ENCODE measurements around the gene ANKRD52.
A peak's percentile ranks its signal among the peaks of the same experiment; 100 is the strongest.

The ANKRD52 gene

DNA sequence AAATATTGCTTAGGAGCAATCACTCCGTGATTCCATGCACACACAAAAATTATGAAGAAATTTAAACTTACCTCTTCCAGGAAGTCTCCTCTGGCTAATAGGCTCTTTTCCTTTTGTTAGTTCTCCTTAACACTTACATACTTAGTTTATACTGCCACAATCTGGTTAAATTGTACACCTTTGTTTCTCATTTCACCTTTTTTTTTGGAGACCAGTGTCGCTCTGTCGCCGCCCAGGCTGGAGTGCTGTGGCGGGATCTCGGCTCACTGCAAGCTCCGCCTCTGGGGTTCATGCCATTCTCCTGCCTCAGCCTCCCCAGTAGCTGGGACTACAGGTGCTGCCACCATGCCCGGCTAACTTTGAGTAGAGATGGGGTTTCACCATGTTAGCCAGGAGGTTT is 2.2 kb upstream of the ANKRD52 start:
- TF ChIP-seq POLR2AphosphoS5 (IDR thresholded peaks at IDR 0.05; ENCODE audit: low read depth, low read length): no peak
- no peak for TF ChIP-seq PAX5 (IDR thresholded peaks at IDR 0.05; ENCODE audit: insufficient read depth, low read length, severe bottlenecking)
- TF ChIP-seq SPI1 (IDR thresholded peaks at IDR 0.05; ENCODE audit: low read depth, low read length): no peak
- TF ChIP-seq POLR2A (IDR thresholded peaks at IDR 0.05; ENCODE audit: low read depth, low read length): no peak
- no peak for TF ChIP-seq POU2F2 (IDR thresholded peaks at IDR 0.05; ENCODE audit: low read depth, low read length)
- no peak for TF ChIP-seq TAF1 (IDR thresholded peaks at IDR 0.05; ENCODE audit: low read depth, low read length)
- DNase-seq (ENCODE audit: insufficient read length, low spot score) (no peak), FAIRE-seq (no peak)

DNA sequence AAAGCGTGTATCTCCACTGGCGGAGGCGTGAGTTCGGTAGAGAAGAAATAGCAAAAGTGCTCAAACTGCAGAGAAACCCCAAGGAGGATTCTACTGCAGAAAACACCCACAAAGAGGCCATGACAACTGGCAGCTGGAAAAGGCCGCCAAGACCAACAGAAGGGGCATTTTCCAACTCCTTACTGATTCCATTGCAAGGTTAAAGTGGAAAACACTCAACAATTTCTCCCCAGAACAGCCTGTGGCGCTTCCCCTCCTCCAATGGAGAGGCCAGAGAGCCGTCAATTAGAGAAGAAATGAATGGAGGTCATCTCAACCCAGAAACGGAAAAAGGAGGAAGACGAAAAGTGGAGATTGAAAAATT is 618 bp upstream of the ANKRD52 start:
- FAIRE-seq (no peak), DNase-seq (ENCODE audit: insufficient read length, low spot score) (no peak)
- TF ChIP-seq TAF1 (IDR thresholded peaks at IDR 0.05; ENCODE audit: low read depth, low read length) (no peak), POU2F2 (IDR thresholded peaks at IDR 0.05; ENCODE audit: low read depth, low read length) (no peak), SPI1 (IDR thresholded peaks at IDR 0.05; ENCODE audit: low read depth, low read length) (no peak), POLR2AphosphoS5 (IDR thresholded peaks at IDR 0.05; ENCODE audit: low read depth, low read length) (no peak), POLR2A (IDR thresholded peaks at IDR 0.05; ENCODE audit: low read depth, low read length) (no peak), PAX5 (IDR thresholded peaks at IDR 0.05; ENCODE audit: insufficient read depth, low read length, severe bottlenecking) (no peak)

GRCh38 chr12:56257491-56258067 is 605 bp downstream of the ANKRD52 start:
- DNase-seq (ENCODE audit: insufficient read length, low spot score) (no peak), FAIRE-seq (peak; percentile 50)
- TF ChIP-seq TAF1 (IDR thresholded peaks at IDR 0.05; ENCODE audit: low read depth, low read length) (no peak), POLR2A (IDR thresholded peaks at IDR 0.05; ENCODE audit: low read depth, low read length) (no peak), POLR2AphosphoS5 (IDR thresholded peaks at IDR 0.05; ENCODE audit: low read depth, low read length) (no peak), PAX5 (IDR thresholded peaks at IDR 0.05; ENCODE audit: insufficient read depth, low read length, severe bottlenecking) (no peak), SPI1 (IDR thresholded peaks at IDR 0.05; ENCODE audit: low read depth, low read length) (no peak), POU2F2 (IDR thresholded peaks at IDR 0.05; ENCODE audit: low read depth, low read length) (no peak)

GRCh38 chr12:56257071-56257470 is 1.1 kb downstream of the ANKRD52 start:
- DNase-seq (ENCODE audit: insufficient read length, low spot score): no peak
- FAIRE-seq: no peak

GRCh38 chr12:56256326-56256960 is 1.7 kb downstream of the ANKRD52 start:
- FAIRE-seq: no peak
- TF ChIP-seq POLR2A (IDR thresholded peaks at IDR 0.05; ENCODE audit: low read depth, low read length) (no peak), POLR2AphosphoS5 (IDR thresholded peaks at IDR 0.05; ENCODE audit: low read depth, low read length) (no peak), TAF1 (IDR thresholded peaks at IDR 0.05; ENCODE audit: low read depth, low read length) (no peak), SPI1 (IDR thresholded peaks at IDR 0.05; ENCODE audit: low read depth, low read length) (no peak), POU2F2 (IDR thresholded peaks at IDR 0.05; ENCODE audit: low read depth, low read length) (no peak), PAX5 (IDR thresholded peaks at IDR 0.05; ENCODE audit: insufficient read depth, low read length, severe bottlenecking) (no peak)
- DNase-seq (ENCODE audit: insufficient read length, low spot score): no peak

More at GRCh38 chr12:56257071-56257470, 1.1 kb downstream of the ANKRD52 start:
- TF ChIP-seq POLR2AphosphoS5 (IDR thresholded peaks at IDR 0.05; ENCODE audit: low read depth, low read length) (no peak), PAX5 (IDR thresholded peaks at IDR 0.05; ENCODE audit: insufficient read depth, low read length, severe bottlenecking) (no peak), TAF1 (IDR thresholded peaks at IDR 0.05; ENCODE audit: low read depth, low read length) (no peak), SPI1 (IDR thresholded peaks at IDR 0.05; ENCODE audit: low read depth, low read length) (no peak), POLR2A (IDR thresholded peaks at IDR 0.05; ENCODE audit: low read depth, low read length) (no peak), POU2F2 (IDR thresholded peaks at IDR 0.05; ENCODE audit: low read depth, low read length) (no peak)

DNA sequence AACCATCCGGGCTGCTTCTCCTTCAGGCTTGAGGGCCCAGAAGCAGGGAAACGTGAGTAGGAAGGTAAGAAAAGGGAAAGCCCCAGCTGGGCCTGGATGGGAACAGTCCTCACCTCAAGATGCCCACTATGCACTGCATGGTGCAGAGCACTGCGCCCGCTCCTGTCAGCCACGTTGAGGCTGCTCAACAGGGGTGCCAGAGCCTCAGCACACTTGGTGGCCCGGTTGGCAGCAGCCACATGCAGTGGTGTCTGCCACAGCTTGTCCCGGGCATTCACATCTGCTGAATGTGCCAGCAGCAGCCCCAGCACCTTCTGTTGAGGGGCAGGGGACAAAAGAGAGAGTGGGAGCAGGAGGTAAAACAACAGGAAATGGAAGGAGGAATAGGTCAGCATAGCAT is 2.5 kb downstream of the ANKRD52 start:
- FAIRE-seq: no peak
- DNase-seq (ENCODE audit: insufficient read length, low spot score): no peak
- TF ChIP-seq PAX5 (IDR thresholded peaks at IDR 0.05; ENCODE audit: insufficient read depth, low read length, severe bottlenecking) (no peak), TAF1 (IDR thresholded peaks at IDR 0.05; ENCODE audit: low read depth, low read length) (no peak), SPI1 (IDR thresholded peaks at IDR 0.05; ENCODE audit: low read depth, low read length) (no peak), POLR2A (IDR thresholded peaks at IDR 0.05; ENCODE audit: low read depth, low read length) (no peak), POU2F2 (IDR thresholded peaks at IDR 0.05; ENCODE audit: low read depth, low read length) (no peak)

DNA sequence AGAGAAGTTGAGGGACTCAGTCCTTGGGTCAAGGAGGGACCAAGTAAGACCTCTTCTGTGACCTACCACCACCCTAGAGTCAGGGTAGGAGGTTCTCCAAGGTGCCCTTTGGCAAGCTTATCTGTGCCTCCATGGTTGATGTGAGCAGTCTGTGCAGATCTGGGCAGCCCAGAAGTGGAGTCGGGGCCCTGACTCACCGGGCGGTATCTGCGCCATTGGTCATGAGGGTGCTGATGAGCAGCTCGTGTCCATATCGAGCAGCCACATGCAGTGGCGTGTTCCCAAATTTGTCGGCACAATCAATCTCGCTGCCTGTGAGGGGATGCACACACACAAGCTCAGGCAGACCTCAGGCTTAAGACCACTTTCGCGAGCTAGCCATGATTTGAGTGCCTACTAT is 5.1 kb downstream of the ANKRD52 start:
- FAIRE-seq (no peak), DNase-seq (ENCODE audit: insufficient read length, low spot score) (no peak)
- TF ChIP-seq POLR2A (IDR thresholded peaks at IDR 0.05; ENCODE audit: low read depth, low read length) (no peak), POLR2AphosphoS5 (IDR thresholded peaks at IDR 0.05; ENCODE audit: low read depth, low read length) (no peak), PAX5 (IDR thresholded peaks at IDR 0.05; ENCODE audit: insufficient read depth, low read length, severe bottlenecking) (no peak), POU2F2 (IDR thresholded peaks at IDR 0.05; ENCODE audit: low read depth, low read length) (no peak), SPI1 (IDR thresholded peaks at IDR 0.05; ENCODE audit: low read depth, low read length) (no peak), TAF1 (IDR thresholded peaks at IDR 0.05; ENCODE audit: low read depth, low read length) (no peak)

GRCh38 chr12:56252649-56253048 is 5.5 kb downstream of the ANKRD52 start:
- FAIRE-seq: no peak
- no peak for DNase-seq (ENCODE audit: insufficient read length, low spot score)
- TF ChIP-seq POU2F2 (IDR thresholded peaks at IDR 0.05; ENCODE audit: low read depth, low read length): no peak
- TF ChIP-seq POLR2AphosphoS5 (IDR thresholded peaks at IDR 0.05; ENCODE audit: low read depth, low read length): no peak

DNA sequence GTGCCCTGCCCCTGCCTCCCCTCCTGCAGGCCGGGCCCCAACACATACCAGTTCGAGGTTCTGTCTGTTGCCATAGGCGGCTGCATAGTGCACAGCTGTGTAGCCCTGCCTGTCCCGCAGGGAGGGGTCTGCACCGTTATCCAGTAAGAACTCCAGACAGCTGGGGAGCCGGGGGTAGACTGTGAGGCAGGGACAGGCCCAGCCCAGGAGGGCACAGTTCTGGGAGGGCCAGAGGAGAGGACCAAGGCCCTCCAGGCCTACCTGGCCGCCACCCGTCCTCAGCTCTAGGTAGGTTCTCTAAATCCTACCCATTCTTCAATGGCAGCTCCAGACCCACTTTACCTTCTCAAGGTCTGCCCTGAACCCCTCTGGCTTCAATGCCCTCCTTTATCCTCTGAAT is 9.5 kb downstream of the ANKRD52 start:
- FAIRE-seq: no peak

GRCh38 chr12:56247923-56248322 is 10.3 kb downstream of the ANKRD52 start:
- TF ChIP-seq POLR2AphosphoS5 (IDR thresholded peaks at IDR 0.05; ENCODE audit: low read depth, low read length) (no peak), PAX5 (IDR thresholded peaks at IDR 0.05; ENCODE audit: insufficient read depth, low read length, severe bottlenecking) (no peak), POU2F2 (IDR thresholded peaks at IDR 0.05; ENCODE audit: low read depth, low read length) (no peak), POLR2A (IDR thresholded peaks at IDR 0.05; ENCODE audit: low read depth, low read length) (no peak), TAF1 (IDR thresholded peaks at IDR 0.05; ENCODE audit: low read depth, low read length) (no peak), SPI1 (IDR thresholded peaks at IDR 0.05; ENCODE audit: low read depth, low read length) (no peak)
- no peak for FAIRE-seq
- no peak for DNase-seq (ENCODE audit: insufficient read length, low spot score)

More for the DNA sequence above, 9.5 kb downstream of the ANKRD52 start:
- TF ChIP-seq POU2F2 (IDR thresholded peaks at IDR 0.05; ENCODE audit: low read depth, low read length) (no peak), PAX5 (IDR thresholded peaks at IDR 0.05; ENCODE audit: insufficient read depth, low read length, severe bottlenecking) (no peak), SPI1 (IDR thresholded peaks at IDR 0.05; ENCODE audit: low read depth, low read length) (no peak), POLR2AphosphoS5 (IDR thresholded peaks at IDR 0.05; ENCODE audit: low read depth, low read length) (no peak), POLR2A (IDR thresholded peaks at IDR 0.05; ENCODE audit: low read depth, low read length) (no peak), TAF1 (IDR thresholded peaks at IDR 0.05; ENCODE audit: low read depth, low read length) (no peak)
- no peak for DNase-seq (ENCODE audit: insufficient read length, low spot score)
